DND-41 (cell line): Measurements from ENCODE around the gene H6PD.

Experiments
- ATAC-seq: fragments of 200-7000 bp; cut with Tn5 transposase; 3 replicates; pipeline ENCODE4 v1.9.1; 2021; ENCODE audit warnings: low read depth; ENCODE audit not compliant: insufficient read depth
- DNase-seq: peaks from one replicate; pipeline ENCODE4 v3.0.0-alpha.2; 2020
- H2AFZ ChIP-seq: 2 replicates; pipeline ENCODE4 v1.6.0; 2012; ENCODE audit warnings: low read depth, low read length
- H3K27ac ChIP-seq: 2 replicates; pipeline ENCODE4 v1.5.1; 2012; ENCODE audit warnings: low read length, inconsistent platforms
- H3K27me3 ChIP-seq: fragments of 200-600 bp; sonication (generic); 2 replicates; pipeline ENCODE4 v1.6.0; 2012; ENCODE audit warnings: low read length, mild to moderate bottlenecking, inconsistent platforms; ENCODE audit not compliant: insufficient read depth, poor library complexity
- H3K36me3 ChIP-seq: 2 replicates; pipeline ENCODE4 v1.5.1; 2012; ENCODE audit warnings: low read length, inconsistent platforms; ENCODE audit not compliant: insufficient read depth
- H3K4me1 ChIP-seq: 2 replicates; pipeline ENCODE4 v1.5.1; 2012; ENCODE audit warnings: mild to moderate bottlenecking, low read length; ENCODE audit not compliant: insufficient read depth
- H3K4me2 ChIP-seq: 2 replicates; pipeline ENCODE4 v1.6.0; 2012; ENCODE audit warnings: mild to moderate bottlenecking, moderate library complexity, low read length, inconsistent platforms; ENCODE audit not compliant: insufficient read depth
- H3K4me3 ChIP-seq, 2 experiments: fragments of 200-600 bp in 1 of 2; shearing (Covaris generic) in 1 of 2; 2 replicates each; pipeline ENCODE4 v1.5.1; 2012 to 2016; ENCODE audit warnings: inconsistent platforms in 2 of 2, low read length in 2 of 2, mild to moderate bottlenecking in 2 of 2, low read depth in 1 of 2, moderate library complexity in 1 of 2
- H3K79me2 ChIP-seq: 2 replicates; pipeline ENCODE4 v1.6.0; 2012; ENCODE audit warnings: low read length, inconsistent platforms; ENCODE audit not compliant: insufficient read depth
- H3K9ac ChIP-seq: 2 replicates; pipeline ENCODE4 v1.6.0; 2012; ENCODE audit warnings: low read depth, mild to moderate bottlenecking, inconsistent platforms, low read length, moderate library complexity
- H3K9me3 ChIP-seq: 2 replicates; pipeline ENCODE4 v1.5.1; 2012; ENCODE audit warnings: low read length, moderate library complexity, mild to moderate bottlenecking, inconsistent platforms; ENCODE audit not compliant: insufficient read depth, severe bottlenecking
- H4K20me1 ChIP-seq: 2 replicates; pipeline ENCODE4 v1.6.0; 2012; ENCODE audit warnings: low read length; ENCODE audit not compliant: insufficient read depth
- EZH2 ChIP-seq: IDR thresholded peaks from 3 replicates; pipeline ENCODE4 v1.6.1; 2012; ENCODE audit warnings: borderline replicate concordance, low read depth, mild to moderate bottlenecking, moderate library complexity, low read length, inconsistent platforms; ENCODE audit not compliant: severe bottlenecking
- TF ChIP-seq, protein P1 (sequence below): IDR thresholded peaks from 2 replicates; pipeline ENCODE4 v1.5.1; 2012; ENCODE audit warnings: borderline replicate concordance, low read length, moderate library complexity, mild to moderate bottlenecking; ENCODE audit not compliant: poor library complexity, severe bottlenecking; ENCODE audit errors: extremely low read depth

Gene H6PD

DNA sequence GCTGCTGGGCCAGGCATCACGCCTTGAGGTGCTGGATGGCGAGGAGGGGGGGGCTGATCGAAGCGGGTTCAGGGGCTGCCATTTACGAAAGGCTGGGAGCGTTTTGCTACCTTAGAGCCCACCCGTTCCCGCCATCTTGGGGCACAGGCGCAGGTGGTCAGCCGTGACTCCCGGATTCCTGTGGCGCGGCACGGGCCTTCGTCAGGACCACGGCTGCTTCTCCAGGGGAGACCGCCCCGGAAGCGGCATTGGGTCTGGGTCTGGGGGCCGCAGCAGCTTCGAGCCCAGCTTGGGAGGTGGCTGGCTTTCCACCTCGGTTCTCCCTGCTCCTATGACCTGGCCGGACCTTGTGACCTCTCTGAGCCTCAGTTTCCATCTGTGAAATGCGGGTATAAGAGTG lies 81.9 kb downstream of the H6PD start:
- DNase-seq (no peak), ATAC-seq (no peak)
- Histone ChIP-seq H3K27ac (no peak overlapping the region), H3K4me1 (peaks cover 3% of the 10 kb centered on the region; the same call in 1 of the 2 replicates), H3K4me3 (no peak overlapping the region), H3K79me2 (peaks cover 100% of the 10 kb centered on the region), H3K27me3 (no peaks in the 10 kb centered on the region), H2AFZ (no peak overlapping the region), H3K9me3 (no peaks in the 10 kb centered on the region), H4K20me1 (peaks cover 98% of the 10 kb centered on the region), H3K4me2 (no peak overlapping the region), H3K9ac (no peak overlapping the region), H3K36me3 (peaks cover 57% of the 10 kb centered on the region)
- TF ChIP-seq, protein P1, sequence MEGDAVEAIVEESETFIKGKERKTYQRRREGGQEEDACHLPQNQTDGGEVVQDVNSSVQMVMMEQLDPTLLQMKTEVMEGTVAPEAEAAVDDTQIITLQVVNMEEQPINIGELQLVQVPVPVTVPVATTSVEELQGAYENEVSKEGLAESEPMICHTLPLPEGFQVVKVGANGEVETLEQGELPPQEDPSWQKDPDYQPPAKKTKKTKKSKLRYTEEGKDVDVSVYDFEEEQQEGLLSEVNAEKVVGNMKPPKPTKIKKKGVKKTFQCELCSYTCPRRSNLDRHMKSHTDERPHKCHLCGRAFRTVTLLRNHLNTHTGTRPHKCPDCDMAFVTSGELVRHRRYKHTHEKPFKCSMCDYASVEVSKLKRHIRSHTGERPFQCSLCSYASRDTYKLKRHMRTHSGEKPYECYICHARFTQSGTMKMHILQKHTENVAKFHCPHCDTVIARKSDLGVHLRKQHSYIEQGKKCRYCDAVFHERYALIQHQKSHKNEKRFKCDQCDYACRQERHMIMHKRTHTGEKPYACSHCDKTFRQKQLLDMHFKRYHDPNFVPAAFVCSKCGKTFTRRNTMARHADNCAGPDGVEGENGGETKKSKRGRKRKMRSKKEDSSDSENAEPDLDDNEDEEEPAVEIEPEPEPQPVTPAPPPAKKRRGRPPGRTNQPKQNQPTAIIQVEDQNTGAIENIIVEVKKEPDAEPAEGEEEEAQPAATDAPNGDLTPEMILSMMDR: no peak
- TF ChIP-seq EZH2: no peak

DNA sequence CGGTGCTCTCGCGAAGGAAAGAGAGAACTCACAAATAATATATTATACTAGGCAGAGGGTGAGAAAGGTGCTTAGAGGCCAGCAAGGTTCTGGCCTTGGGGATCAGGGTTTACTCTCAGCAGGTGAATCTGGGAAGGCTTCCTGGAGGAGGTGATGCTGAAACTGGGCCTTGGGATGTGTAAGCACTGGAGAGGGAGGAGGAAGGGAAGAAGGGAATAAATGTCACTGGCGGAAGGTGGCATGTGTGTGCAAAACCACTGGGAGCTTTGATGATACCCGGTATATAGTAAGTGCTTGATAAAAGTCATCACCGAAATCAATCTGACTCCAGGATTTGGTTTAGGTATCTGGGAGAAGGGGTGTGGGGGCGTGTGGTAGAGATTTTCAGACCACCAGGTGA lies 82.5 kb downstream of the H6PD start:
- H4K20me1 ChIP-seq: peaks cover 98% of the 10 kb centered on the region
- DNase-seq: no peak
- no peak overlapping the region for H3K27ac ChIP-seq
- H3K9me3 ChIP-seq: no peaks in the 10 kb centered on the region
- H3K4me3 ChIP-seq: no peak overlapping the region
- TF ChIP-seq, protein P1: no peak
- no peak for TF ChIP-seq EZH2
- H3K9ac ChIP-seq: no peak overlapping the region
- no peaks in the 10 kb centered on the region for H3K27me3 ChIP-seq
- no peak for ATAC-seq
- H3K4me1 ChIP-seq: peaks cover 3% of the 10 kb centered on the region; the same call in 1 of the 2 replicates
- no peak overlapping the region for H3K4me2 ChIP-seq
- peaks cover 63% of the 10 kb centered on the region for H3K36me3 ChIP-seq
- peaks cover 100% of the 10 kb centered on the region for H3K79me2 ChIP-seq
- H2AFZ ChIP-seq: no peak overlapping the region

DNA sequence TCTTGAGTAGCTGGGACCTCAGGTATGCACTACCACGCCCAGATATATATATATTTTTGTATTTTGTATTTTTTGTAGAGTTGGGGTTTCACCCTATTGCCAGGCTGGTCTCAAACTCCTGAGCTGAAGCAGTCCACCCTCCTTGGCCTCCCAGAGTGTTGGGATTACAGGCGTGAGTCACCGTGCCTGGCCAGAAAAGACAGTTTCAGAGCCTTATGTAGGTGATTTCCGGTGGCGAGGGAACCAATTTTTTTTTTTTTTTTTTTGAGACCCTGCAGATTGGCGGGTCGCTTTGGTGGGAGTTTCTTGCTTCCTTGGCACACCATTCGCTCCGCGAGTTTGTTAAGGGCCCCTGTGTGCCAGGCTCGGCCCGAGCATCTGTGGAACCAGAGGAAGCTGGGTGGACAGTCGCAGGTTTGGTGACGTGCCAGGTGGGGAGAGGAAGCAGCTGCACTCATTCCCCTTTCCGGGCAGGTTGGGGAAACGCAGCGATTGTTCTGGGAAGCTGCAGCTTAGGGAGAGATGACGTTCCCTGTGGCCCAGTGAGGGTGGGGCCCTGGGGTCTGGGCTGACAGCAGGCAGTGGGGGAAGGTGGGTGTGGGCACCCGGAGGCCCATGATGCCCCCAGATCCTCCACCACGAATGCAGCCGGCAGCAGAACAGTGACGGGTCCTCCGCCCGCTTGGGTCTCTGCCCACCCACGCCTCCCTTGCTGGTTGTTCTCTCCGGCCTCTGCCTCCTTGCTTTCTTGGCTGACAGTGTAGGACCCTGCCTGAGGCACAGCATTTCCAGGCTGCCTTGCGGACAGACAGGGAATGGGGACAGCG lies 83.2 kb downstream of the H6PD start:
- Histone ChIP-seq H3K27me3 (no peaks in the 10 kb centered on the region), H3K36me3 (peaks cover 61% of the 10 kb centered on the region), H3K9me3 (no peaks in the 10 kb centered on the region), H3K79me2 (peaks cover 100% of the 10 kb centered on the region), H3K4me2 (no peak overlapping the region), H4K20me1 (peaks cover 97% of the 10 kb centered on the region), H3K27ac (no peak overlapping the region), H3K4me3 (no peak overlapping the region), H3K4me1 (peaks cover 3% of the 10 kb centered on the region; the same call in 1 of the 2 replicates), H3K9ac (no peak overlapping the region), H2AFZ (no peak overlapping the region)
- no peak for DNase-seq
- TF ChIP-seq, protein P1: no peak
- no peak for TF ChIP-seq EZH2
- ATAC-seq: no peak
